GM23338 (cell line): ENCODE measurements around the gene IMPACT. TPM values are rescaled to one million over a fixed set of nuclear protein-coding genes. Genes with fewer than 3 reads are reported as not detected.

Experiments
- ATAC-seq: fragments of 200-7000 bp; cut with Tn5 transposase; 3 replicates; pipeline ENCODE4 v1.9.1; 2020
- DNase-seq: peaks from one replicate; pipeline ENCODE4 v3.0.0-alpha.2; 2015; ENCODE audit warnings: low spot score
- H2AFZ ChIP-seq: fragments of 200-600 bp; sonication (generic); 2 replicates; pipeline ENCODE4 v1.8.0; 2016; ENCODE audit warnings: antibody characterized with exemption, mild to moderate bottlenecking, moderate library complexity
- H3F3A ChIP-seq: fragments of 200-600 bp; sonication (generic); replicated peaks from 2 replicates; pipeline ENCODE4 v1.8.0; 2017; ENCODE audit warnings: antibody characterized with exemption, mixed run types, low read depth
- H3K27ac ChIP-seq: fragments of 200-600 bp; sonication (generic); 2 replicates; pipeline ENCODE4 v1.6.1; 2016; ENCODE audit warnings: low read depth
- H3K27me3 ChIP-seq: fragments of 200-600 bp; sonication (generic); 2 replicates; pipeline ENCODE4 v1.8.0; 2016; ENCODE audit warnings: mild to moderate bottlenecking, mixed run types, moderate library complexity; ENCODE audit not compliant: insufficient read depth
- H3K36me3 ChIP-seq: fragments of 200-600 bp; sonication (generic); 2 replicates; pipeline ENCODE4 v1.8.0; 2016; ENCODE audit warnings: mild to moderate bottlenecking; ENCODE audit not compliant: insufficient read depth
- H3K4me1 ChIP-seq: fragments of 200-600 bp; sonication (generic); 2 replicates; pipeline ENCODE4 v1.8.0; 2016; ENCODE audit warnings: mild to moderate bottlenecking, moderate library complexity; ENCODE audit not compliant: insufficient read depth
- H3K4me2 ChIP-seq: fragments of 200-600 bp; sonication (generic); 2 replicates; pipeline ENCODE4 v1.7.1; 2017; ENCODE audit warnings: mixed run types
- H3K4me3 ChIP-seq: fragments of 200-600 bp; sonication (generic); 2 replicates; pipeline ENCODE4 v1.6.1; 2016; ENCODE audit warnings: mixed run types
- H3K79me2 ChIP-seq: fragments of 200-600 bp; sonication (generic); replicated peaks from 2 replicates; pipeline ENCODE4 v1.8.0; 2017; ENCODE audit warnings: mild to moderate bottlenecking; ENCODE audit not compliant: insufficient read depth
- H3K9me2 ChIP-seq: fragments of 200-600 bp; sonication (generic); 2 replicates; pipeline ENCODE4 v1.8.0; 2017; ENCODE audit not compliant: insufficient read depth
- H4K20me1 ChIP-seq: fragments of 200-600 bp; sonication (generic); replicated peaks from 2 replicates; pipeline ENCODE4 v1.8.0; 2017; ENCODE audit warnings: mild to moderate bottlenecking; ENCODE audit not compliant: insufficient read depth
- H3K27ac Mint-ChIP-seq: 2 replicates; pipeline ENCODE4 v1.8.0; 2020; ENCODE audit warnings: inconsistent platforms, mild to moderate bottlenecking, moderate library complexity, mixed read lengths
- H3K27me3 Mint-ChIP-seq: 3 replicates; pipeline ENCODE4 v1.8.0; 2022; ENCODE audit warnings: low read depth, mild to moderate bottlenecking, moderate library complexity, mixed read lengths, inconsistent platforms; ENCODE audit not compliant: insufficient read depth, poor library complexity
- H3K36me3 Mint-ChIP-seq: 3 replicates; pipeline ENCODE4 v1.8.0; 2021; ENCODE audit warnings: low read depth, mild to moderate bottlenecking, inconsistent platforms, moderate library complexity, mixed read lengths
- H3K4me1 Mint-ChIP-seq: 3 replicates; pipeline ENCODE4 v1.8.0; 2020; ENCODE audit warnings: mild to moderate bottlenecking, inconsistent platforms, mixed read lengths
- H3K4me3 Mint-ChIP-seq: 3 replicates; pipeline ENCODE4 v1.8.0; 2021; ENCODE audit warnings: moderate library complexity, mild to moderate bottlenecking, inconsistent platforms, mixed read lengths
- H3K9me3 Mint-ChIP-seq: 3 replicates; pipeline ENCODE4 v1.8.0; 2020; ENCODE audit warnings: moderate library complexity, mild to moderate bottlenecking, inconsistent platforms, mixed read lengths
- CREB1 ChIP-seq: fragments of 250-450 bp; sonication (Bioruptor Pico); IDR thresholded peaks from 2 replicates; pipeline ENCODE4 v1.5.0; 2020; ENCODE audit warnings: low read depth, mild to moderate bottlenecking, moderate library complexity
- ETS1 ChIP-seq: IDR thresholded peaks from 2 replicates; pipeline ENCODE4 v1.6.1; 2016; ENCODE audit warnings: antibody characterized with exemption
- EZH2 ChIP-seq: fragments of 200-600 bp; sonication (generic); IDR thresholded peaks from one replicate; pipeline ENCODE4 v1.8.0; 2017; ENCODE audit warnings: antibody characterized with exemption, mild to moderate bottlenecking, low read depth; ENCODE audit not compliant: unreplicated experiment
- EZH2phosphoT487 ChIP-seq: fragments of 200-600 bp; sonication (generic); IDR thresholded peaks from one replicate; pipeline ENCODE4 v1.8.1; 2018; ENCODE audit warnings: antibody characterized with exemption; ENCODE audit not compliant: unreplicated experiment
- JUNB ChIP-seq: IDR thresholded peaks from one replicate; pipeline ENCODE4 v1.6.1; 2016; ENCODE audit warnings: antibody characterized with exemption; ENCODE audit not compliant: unreplicated experiment
- NANOG ChIP-seq: IDR thresholded peaks from 2 replicates; pipeline ENCODE4 v1.6.1; 2016; ENCODE audit warnings: antibody characterized with exemption, borderline replicate concordance
- POLR2AphosphoS5 ChIP-seq: IDR thresholded peaks from 2 replicates; pipeline ENCODE4 v1.6.1; 2016; ENCODE audit warnings: antibody characterized with exemption, low read depth
- STAT1 ChIP-seq: IDR thresholded peaks from one replicate; pipeline ENCODE4 v1.6.1; 2016; ENCODE audit warnings: antibody characterized with exemption; ENCODE audit not compliant: unreplicated experiment
- ZNF114 ChIP-seq: fragments of 250-450 bp; sonication (Bioruptor Pico); IDR thresholded peaks from 2 replicates; pipeline ENCODE4 v1.5.0; 2020; ENCODE audit warnings: mild to moderate bottlenecking, moderate library complexity
- ZNF331 ChIP-seq: fragments of 250-450 bp; sonication (Bioruptor Pico); IDR thresholded peaks from 2 replicates; pipeline ENCODE4 v1.5.0; 2020; ENCODE audit warnings: low read depth, mild to moderate bottlenecking, moderate library complexity
- ZNF462 ChIP-seq: fragments of 250-450 bp; sonication (Bioruptor Pico); IDR thresholded peaks from 2 replicates; pipeline ENCODE4 v1.5.0; 2020; ENCODE audit warnings: mild to moderate bottlenecking, moderate library complexity
- polyA plus RNA-seq: library from polyadenylated mRNA; unstranded; fragments of >200 nt; fragmentation: Nextera tagmentation; extraction: Ambion mirVana; gene quantifications from 2 replicates; pipeline ENCODE4 v1.2.1, GENCODE V29; 2016
- total RNA-seq: library from RNA; depleted of rRNA; stranded (reverse); fragments of >200 nt; shearing (Covaris generic); gene quantifications from 2 replicates; pipeline ENCODE4 v1.2.3, GENCODE V29; 2014

Gene IMPACT
- total and polyA plus RNA-seq, 2 experiments from 2014 or later, result 42.1 to 47.6 TPM

DNA sequence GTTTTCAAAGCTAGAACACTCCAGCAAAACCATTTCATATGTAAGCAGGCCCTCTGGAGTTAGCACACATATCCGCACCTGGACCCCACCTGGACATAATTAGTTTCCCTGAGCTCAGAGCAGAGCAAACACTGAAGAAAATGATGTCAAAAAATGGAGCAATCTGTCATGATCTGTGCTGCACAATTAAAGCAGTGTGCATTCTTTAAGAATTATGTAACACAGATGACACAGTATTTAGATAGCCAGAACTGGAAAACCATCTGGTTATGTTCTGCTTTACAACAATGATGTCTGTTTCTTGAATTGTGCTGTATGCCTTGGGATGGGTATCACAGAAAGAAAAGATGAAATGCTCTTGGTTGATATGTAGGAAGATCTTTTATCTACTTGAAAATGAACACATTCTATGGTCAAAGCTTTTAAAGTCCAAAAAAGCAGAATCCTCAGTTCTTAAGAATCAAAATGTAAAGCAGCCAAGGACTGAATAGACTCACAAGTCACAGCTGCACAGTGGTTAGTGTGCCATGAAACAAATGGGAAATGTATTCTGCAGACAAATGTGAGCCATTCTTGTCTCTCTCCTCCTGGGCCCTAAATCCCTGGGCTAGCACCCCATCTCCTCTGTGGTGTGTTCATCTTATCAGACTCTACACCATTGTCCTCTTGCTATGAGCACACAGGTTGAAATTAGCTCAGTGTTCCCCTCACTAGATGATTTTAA lies 70.7 kb downstream of the IMPACT start:
- Histone ChIP-seq H3K4me1 (peaks cover 7% of the 10 kb centered on the region; the same call in 1 of the 2 replicates), H3K27me3 (no peaks in the 10 kb centered on the region), H3F3A (no peaks in the 10 kb centered on the region), H3K36me3 (no peaks in the 10 kb centered on the region), H3K79me2 (no peaks in the 10 kb centered on the region), H4K20me1 (no peaks in the 10 kb centered on the region), H3K9me2 (no peaks in the 10 kb centered on the region), H2AFZ (no peak overlapping the region), H3K4me3 (no peak overlapping the region), H3K27ac (no peak overlapping the region), H3K4me2 (no peak overlapping the region)
- Mint-ChIP-seq H3K4me1 (peaks cover 5% of the 10 kb centered on the region; the same call in 2 of the 3 replicates), H3K4me3 (no peak overlapping the region), H3K27me3 (peaks cover 2% of the 10 kb centered on the region), H3K36me3 (no peaks in the 10 kb centered on the region), H3K9me3 (no peaks in the 10 kb centered on the region; the same call in 2 of the 3 replicates), H3K27ac (no peak overlapping the region)
- TF ChIP-seq ZNF331 (CRISPR knock-in tag) (no peak), JUNB (no peak), ETS1 (no peak)
- no peak for DNase-seq
- no peak for ATAC-seq

DNA sequence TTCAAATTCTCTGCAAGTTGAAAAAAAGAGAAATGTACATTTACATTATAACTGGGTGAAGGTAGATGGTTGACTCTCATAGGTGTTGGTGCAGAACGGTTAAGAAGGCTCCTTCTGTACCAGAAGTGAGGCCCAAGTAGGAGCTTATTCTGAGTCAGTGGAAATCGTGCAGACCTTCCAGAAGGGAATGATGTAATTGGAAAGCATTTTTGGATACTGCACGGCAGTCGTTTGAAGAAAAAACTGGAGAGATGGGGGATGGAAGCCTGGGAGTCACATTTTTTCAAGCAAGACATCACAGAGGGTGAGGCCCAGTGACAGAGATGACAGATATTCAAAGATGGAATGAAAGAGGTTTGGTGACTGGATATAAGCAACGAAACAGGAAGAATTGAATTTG lies 73.3 kb downstream of the IMPACT start:
- Histone ChIP-seq H3K9me2 (no peaks in the 10 kb centered on the region), H3K27me3 (no peaks in the 10 kb centered on the region), H2AFZ (no peak overlapping the region), H3K79me2 (no peaks in the 10 kb centered on the region), H3F3A (no peaks in the 10 kb centered on the region), H3K4me1 (no peaks in the 10 kb centered on the region), H3K4me3 (no peak overlapping the region), H4K20me1 (no peaks in the 10 kb centered on the region), H3K27ac (no peak overlapping the region), H3K36me3 (no peaks in the 10 kb centered on the region), H3K4me2 (no peak overlapping the region)
- Mint-ChIP-seq H3K27me3 (no peaks in the 10 kb centered on the region), H3K4me1 (peaks cover 3% of the 10 kb centered on the region; the same call in 1 of the 3 replicates), H3K9me3 (no peaks in the 10 kb centered on the region; the same call in 2 of the 3 replicates), H3K36me3 (no peaks in the 10 kb centered on the region), H3K27ac (no peak overlapping the region), H3K4me3 (no peak overlapping the region)
- no peak for DNase-seq
- no peak for ATAC-seq
- TF ChIP-seq ETS1 (no peak), ZNF462 (CRISPR knock-in tag) (no peak), EZH2phosphoT487 (no peak), ZNF114 (CRISPR knock-in tag) (no peak), CREB1 (CRISPR knock-in tag) (no peak), STAT1 (no peak), POLR2AphosphoS5 (no peak), EZH2 (no peak), NANOG (no peak)
